PC-3 (cell line): ENCODE data around the gene LTC4S.

Experiments used
- EZH2phosphoT487 ChIP-seq: fragments of 300-600 bp; sonication (generic); IDR thresholded peaks from 2 replicates; pipeline ENCODE4 v1.6.1; 2018; ENCODE audit warnings: mild to moderate bottlenecking, antibody characterized with exemption, low read length, borderline replicate concordance
- TF ChIP-seq, protein P1 (sequence below): fragments of 300-600 bp; sonication (generic); conservative IDR thresholded peaks from 2 replicates; pipeline ENCODE4 v1.5.1; 2017; ENCODE audit warnings: antibody characterized with exemption, low read depth, mild to moderate bottlenecking, low read length

- TF ChIP-seq, protein P1, sequence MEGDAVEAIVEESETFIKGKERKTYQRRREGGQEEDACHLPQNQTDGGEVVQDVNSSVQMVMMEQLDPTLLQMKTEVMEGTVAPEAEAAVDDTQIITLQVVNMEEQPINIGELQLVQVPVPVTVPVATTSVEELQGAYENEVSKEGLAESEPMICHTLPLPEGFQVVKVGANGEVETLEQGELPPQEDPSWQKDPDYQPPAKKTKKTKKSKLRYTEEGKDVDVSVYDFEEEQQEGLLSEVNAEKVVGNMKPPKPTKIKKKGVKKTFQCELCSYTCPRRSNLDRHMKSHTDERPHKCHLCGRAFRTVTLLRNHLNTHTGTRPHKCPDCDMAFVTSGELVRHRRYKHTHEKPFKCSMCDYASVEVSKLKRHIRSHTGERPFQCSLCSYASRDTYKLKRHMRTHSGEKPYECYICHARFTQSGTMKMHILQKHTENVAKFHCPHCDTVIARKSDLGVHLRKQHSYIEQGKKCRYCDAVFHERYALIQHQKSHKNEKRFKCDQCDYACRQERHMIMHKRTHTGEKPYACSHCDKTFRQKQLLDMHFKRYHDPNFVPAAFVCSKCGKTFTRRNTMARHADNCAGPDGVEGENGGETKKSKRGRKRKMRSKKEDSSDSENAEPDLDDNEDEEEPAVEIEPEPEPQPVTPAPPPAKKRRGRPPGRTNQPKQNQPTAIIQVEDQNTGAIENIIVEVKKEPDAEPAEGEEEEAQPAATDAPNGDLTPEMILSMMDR = no peak
- no peak for TF ChIP-seq EZH2phosphoT487
Observed at GRCh38 chr5:179825655-179826182, 31.9 kb downstream of the LTC4S start.
